Measurements from ENCODE around the gene NET1. TPM values are rescaled to one million over a fixed set of nuclear protein-coding genes. Genes with fewer than 3 reads are reported as not detected.

NET1 gene
- total RNA-seq, 4 donors from 2014 or later, result 64.3 to 124 (median 77.2) TPM

DNA sequence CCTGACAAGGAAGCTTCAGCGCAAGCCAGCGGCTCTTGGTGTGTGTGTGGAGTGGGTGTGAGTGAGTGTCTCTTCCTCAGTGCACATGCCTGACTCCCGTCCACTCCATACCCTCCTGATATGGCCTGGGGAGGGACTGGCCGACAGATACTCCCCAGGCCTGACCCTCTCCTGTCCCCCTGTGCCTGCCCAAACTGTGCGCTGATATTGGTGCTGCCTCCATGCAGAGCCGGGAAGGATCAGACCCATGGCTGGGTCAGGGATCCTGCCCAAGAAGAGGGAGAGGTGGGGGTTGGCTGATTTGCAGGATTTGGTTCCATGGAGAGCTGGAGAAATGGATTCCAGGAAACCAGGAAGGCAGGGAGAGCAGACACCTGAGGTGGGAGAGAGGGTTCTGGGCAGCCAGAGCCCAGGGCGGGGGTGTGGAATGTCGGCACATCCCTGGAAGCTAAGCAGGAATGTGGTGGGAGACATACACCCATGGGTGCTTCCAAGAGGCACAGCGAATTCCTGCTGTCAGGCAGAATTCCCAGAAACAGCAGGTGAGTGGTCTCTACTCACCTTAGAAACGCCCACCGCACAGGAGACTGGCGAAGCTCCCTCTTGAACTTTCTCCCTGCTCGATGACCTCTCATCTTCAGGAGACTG is 80.7 kb downstream of the NET1 start:
- intact Hi-C loops (cut with DNase I; ENCODE audit: low total_unique reads), result no loop called here
- WGBS, 2 donors, result 90 to 92% methylated on average over 13 of the region's 13 CpGs
- TF ChIP-seq CTCF (IDR thresholded peaks at IDR 0.05) (no peak), POLR2A (IDR thresholded peaks at IDR 0.05) (no peak)

GRCh38 chr10:5493691-5494090 is 81.3 kb downstream of the NET1 start:
- WGBS, 2 donors, result 69 to 71% methylated on average over 3 of the region's 3 CpGs
- intact Hi-C loops (cut with DNase I; ENCODE audit: low total_unique reads), result no loop called here
- TF ChIP-seq POLR2A (IDR thresholded peaks at IDR 0.05) (no peak), CTCF (IDR thresholded peaks at IDR 0.05) (no peak)
- no peak overlapping the region for H3K4me3 ChIP-seq (ENCODE audit: low read depth, poor library complexity, severe bottlenecking)
- DNase-seq (ENCODE audit: low spot score in 2 of 2), result no peak

More for the DNA sequence above, 80.7 kb downstream of the NET1 start:
- no peak for DNase-seq (ENCODE audit: low spot score in 2 of 2)
- H3K4me3 ChIP-seq (ENCODE audit: low read depth, poor library complexity, severe bottlenecking), result no peak overlapping the region

- WGBS, 2 donors, result 79 to 86% methylated on average over 8 of the region's 8 CpGs
- DNase-seq (ENCODE audit: low spot score in 2 of 2), result no peak
- no peak for TF ChIP-seq POLR2A (IDR thresholded peaks at IDR 0.05)
- no peak for TF ChIP-seq CTCF (IDR thresholded peaks at IDR 0.05)
Observed at GRCh38 chr10:5494611-5495010, 82.3 kb downstream of the NET1 start.

GRCh38 chr10:5496261-5497250 is 84.2 kb downstream of the NET1 start:
- intact Hi-C loops (cut with DNase I; ENCODE audit: low total_unique reads), result no loop called here
- DNase-seq (ENCODE audit: low spot score in 2 of 2), result no peak
- H3K4me3 ChIP-seq (ENCODE audit: low read depth, poor library complexity, severe bottlenecking), result no peak overlapping the region
- 85 to 87% methylated on average over 20 to 25 of the region's 25 CpGs for WGBS, 2 donors
- TF ChIP-seq POLR2A (IDR thresholded peaks at IDR 0.05) (no peak), CTCF (IDR thresholded peaks at IDR 0.05) (no peak)

More at GRCh38 chr10:5494611-5495010, 82.3 kb downstream of the NET1 start:
- intact Hi-C loops (cut with DNase I; ENCODE audit: low total_unique reads), result no loop called here
- no peak overlapping the region for H3K4me3 ChIP-seq (ENCODE audit: low read depth, poor library complexity, severe bottlenecking)

DNA sequence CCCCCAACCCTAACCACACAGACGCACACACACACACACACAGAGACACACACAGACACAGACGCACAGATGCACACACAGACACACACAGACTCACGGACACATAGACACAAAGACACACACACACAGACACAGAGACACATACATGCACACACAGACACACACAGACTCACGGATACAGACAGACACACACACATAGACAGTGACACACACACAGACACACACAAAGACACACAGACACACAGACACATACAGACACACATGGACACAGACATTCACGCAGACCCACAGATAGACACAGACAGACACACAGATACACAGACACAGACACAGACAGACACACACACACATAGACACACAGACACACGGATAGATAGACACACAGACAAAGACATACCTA is 84.9 kb downstream of the NET1 start:
- intact Hi-C loops (cut with DNase I; ENCODE audit: low total_unique reads), result no loop called here
- WGBS, 2 donors, result 79 to 86% methylated on average over 6 of the region's 6 CpGs
- no peak for DNase-seq (ENCODE audit: low spot score in 2 of 2)
- TF ChIP-seq CTCF (IDR thresholded peaks at IDR 0.05) (no peak), POLR2A (IDR thresholded peaks at IDR 0.05) (no peak)
- H3K4me3 ChIP-seq (ENCODE audit: low read depth, poor library complexity, severe bottlenecking), result no peak overlapping the region

All from lower leg skin (tissue), 4 donors.